ENCODE measurements around the gene RYR1.

- TF ChIP-seq CTCF (IDR thresholded peaks at IDR 0.05; ENCODE audit: borderline replicate concordance, extremely low read depth, low read length, poor library complexity, severe bottlenecking) (no peak), EZH2 (IDR thresholded peaks at IDR 0.05; ENCODE audit: borderline replicate concordance, low read depth, low read length, severe bottlenecking) (no peak)
Observed at GRCh38 chr19:38482496-38482895, 49.0 kb downstream of the RYR1 start.

Measured in DND-41 (cell line).